B cell (primary cell): ENCODE data around the gene MGA. TPM values are rescaled to one million over a fixed set of nuclear protein-coding genes. Genes with fewer than 3 reads are reported as not detected.

ENCODE experiments used
- ATAC-seq: fragments of 200-7000 bp; cut with Tn5 transposase; one replicate; pipeline ENCODE4 v1.10.0; 2021; ENCODE audit warnings: low read depth, mild to moderate bottlenecking, moderate number of reproducible peaks, moderate library complexity
- CTCF ChIA-PET: fragments of 350-600 bp; sonication (Branson Sonifier 250); formaldehyde crosslinking; loops from one replicate; lab custom pipeline; 2021; ENCODE audit warnings: antibody characterized with exemption, inconsistent platforms; lab: Charles Lee
- POLR2A ChIA-PET: fragments of 350-600 bp; sonication (Branson Sonifier 250); formaldehyde crosslinking; loops from one replicate; lab custom pipeline; 2021; ENCODE audit warnings: antibody characterized with exemption; lab: Charles Lee
- DNase-seq: peaks from one replicate; pipeline ENCODE4 v3.0.0; 2013
- H2AFZ ChIP-seq: 2 replicates; pipeline ENCODE4 v1.6.1; 2012; ENCODE audit warnings: mild to moderate bottlenecking, low read depth, low read length; ENCODE audit not compliant: insufficient read depth, poor library complexity, severe bottlenecking
- H3K27ac ChIP-seq, 2 donors: 1 replicate in 1 of 2; 2 replicates in 1 of 2; pipeline ENCODE4 v1.5.1; 2012 to 2013; ENCODE audit warnings: low read length in 2 of 2, mild to moderate bottlenecking in 2 of 2, moderate library complexity in 1 of 2
- H3K27me3 ChIP-seq, 4 experiments: fragments of 200-600 bp in 1 of 4; sonication (generic) in 1 of 4; replicated peaks in 1 of 4; 1 replicate in 2 of 4; 2 replicates in 2 of 4; pipeline versions ENCODE4 v1.6.1 to v1.7.0; 2013 to 2016; ENCODE audit warnings: low read length in 3 of 4, mild to moderate bottlenecking in 2 of 4, mixed read lengths in 1 of 4, moderate library complexity in 1 of 4; ENCODE audit not compliant: insufficient read depth in 4 of 4, control insufficient read depth in 3 of 4; ENCODE audit errors: control extremely low read depth in 1 of 4
- H3K36me3 ChIP-seq, 2 experiments: replicated peaks in 1 of 2; 1 replicate in 1 of 2; 2 replicates in 1 of 2; pipeline versions ENCODE4 v1.6.1 to v1.7.1; 2013; ENCODE audit warnings: low read length in 1 of 2; ENCODE audit not compliant: insufficient read depth in 2 of 2, control insufficient read depth in 1 of 2; ENCODE audit errors: control extremely low read depth in 1 of 2, extremely low read depth in 1 of 2
- H3K4me1 ChIP-seq, 2 donors: fragments of 200-600 bp in 1 of 2; sonication (generic) in 1 of 2; 1 replicate in 1 of 2; 2 replicates in 1 of 2; pipeline versions ENCODE4 v1.5.1 to v1.6.1; 2013 to 2017; ENCODE audit warnings: low read length in 2 of 2; ENCODE audit not compliant: control insufficient read depth in 2 of 2, insufficient read depth in 2 of 2
- H3K4me2 ChIP-seq: replicated peaks from 2 replicates; pipeline ENCODE3; 2012; ENCODE audit warnings: mild to moderate bottlenecking, low read depth, low read length; ENCODE audit not compliant: poor library complexity, severe bottlenecking
- H3K4me3 ChIP-seq, 5 experiments: fragments of 200-600 bp in 1 of 5; sonication (generic) in 1 of 5; 1 replicate in 3 of 5; 2 replicates in 2 of 5; pipeline versions ENCODE4 v1.5.1 to v1.7.0; 2011 to 2016; ENCODE audit warnings: low read length in 4 of 5, mild to moderate bottlenecking in 4 of 5, low read depth in 2 of 5, control low read depth in 1 of 5, moderate library complexity in 1 of 5; ENCODE audit not compliant: insufficient read depth in 1 of 5; ENCODE audit errors: control extremely low read depth in 1 of 5, extremely low read depth in 1 of 5
- H3K79me2 ChIP-seq: fragments of 200-600 bp; sonication (generic); one replicate; pipeline ENCODE4 v1.6.0; 2016; ENCODE audit warnings: low read length; ENCODE audit not compliant: control insufficient read depth, insufficient read depth
- H3K9ac ChIP-seq: fragments of 200-600 bp; sonication (generic); 2 replicates; pipeline ENCODE4 v1.6.1; 2017; ENCODE audit warnings: mild to moderate bottlenecking, low read length, moderate library complexity
- H3K9me3 ChIP-seq, 3 donors: one replicate each; pipeline versions ENCODE4 v1.6.1 to v1.7.1; 2013; ENCODE audit warnings: low read length in 2 of 3; ENCODE audit not compliant: control insufficient read depth in 2 of 3, insufficient read depth in 1 of 3; ENCODE audit errors: control extremely low read depth in 1 of 3
- H4K20me1 ChIP-seq: 2 replicates; pipeline ENCODE4 v1.6.0; 2012; ENCODE audit warnings: mild to moderate bottlenecking, low read length; ENCODE audit not compliant: insufficient read depth, control insufficient read depth, poor library complexity, severe bottlenecking
- H3K27ac Mint-ChIP-seq: one replicate; pipeline ENCODE4 v1.8.0; 2021; ENCODE audit warnings: mixed read lengths
- H3K27me3 Mint-ChIP-seq: one replicate; pipeline ENCODE4 v1.8.0; 2021; ENCODE audit warnings: mixed read lengths
- H3K4me1 Mint-ChIP-seq: one replicate; pipeline ENCODE4 v1.8.0; 2021; ENCODE audit warnings: mixed read lengths
- H3K4me3 Mint-ChIP-seq: one replicate; pipeline ENCODE4 v1.8.0; 2021; ENCODE audit warnings: mixed read lengths
- H3K9me3 Mint-ChIP-seq: one replicate; pipeline ENCODE4 v1.8.0; 2022; ENCODE audit warnings: mixed read lengths; ENCODE audit not compliant: insufficient read depth
- EZH2 ChIP-seq: IDR thresholded peaks from 2 replicates; pipeline ENCODE4 v1.6.1; 2012; ENCODE audit warnings: borderline replicate concordance, low read depth, mild to moderate bottlenecking, moderate library complexity, low read length; ENCODE audit not compliant: insufficient read depth, poor library complexity, severe bottlenecking
- WGBS: methylation state at CpG from one replicate; pipeline ENCODE4 v1.1.5; 2013; ENCODE audit warnings: missing lambda C conversion rate; ENCODE audit not compliant: insufficient coverage; 5-methylcytosine and 5-hydroxymethylcytosine counted together
- intact Hi-C: fragments of 100-400 bp; cut with micrococcal nuclease; formaldehyde crosslinking; loops from one replicate; pipeline ENCODE4 v1.10.0; 2022
- polyA plus RNA-seq: library from polyadenylated mRNA; depleted of rRNA; stranded (reverse); fragments of >200 nt; gene quantifications from 2 replicates; pipeline ENCODE4 v1.2.3, GENCODE V29; 2012
- total RNA-seq, 2 donors: library from RNA; stranded (reverse); fragments of 120-200 nt in 1 of 2; gene quantifications; 1 replicate in 1 of 2; 2 replicates in 1 of 2; pipeline versions ENCODE4 v1.2.3 to v1.2.4, GENCODE V29; 2013 to 2022
- TF ChIP-seq, protein P1 (sequence below): fragments of 200-600 bp; IDR thresholded peaks from one replicate; pipeline ENCODE4 v1.8.0; 2022; ENCODE audit warnings: antibody characterized with exemption, mild to moderate bottlenecking

The MGA gene
- total and polyA plus RNA-seq, 2 donors (not counting 1 experiment from before 2014, with no cell fraction given): 5.4 to 79.7 TPM

DNA sequence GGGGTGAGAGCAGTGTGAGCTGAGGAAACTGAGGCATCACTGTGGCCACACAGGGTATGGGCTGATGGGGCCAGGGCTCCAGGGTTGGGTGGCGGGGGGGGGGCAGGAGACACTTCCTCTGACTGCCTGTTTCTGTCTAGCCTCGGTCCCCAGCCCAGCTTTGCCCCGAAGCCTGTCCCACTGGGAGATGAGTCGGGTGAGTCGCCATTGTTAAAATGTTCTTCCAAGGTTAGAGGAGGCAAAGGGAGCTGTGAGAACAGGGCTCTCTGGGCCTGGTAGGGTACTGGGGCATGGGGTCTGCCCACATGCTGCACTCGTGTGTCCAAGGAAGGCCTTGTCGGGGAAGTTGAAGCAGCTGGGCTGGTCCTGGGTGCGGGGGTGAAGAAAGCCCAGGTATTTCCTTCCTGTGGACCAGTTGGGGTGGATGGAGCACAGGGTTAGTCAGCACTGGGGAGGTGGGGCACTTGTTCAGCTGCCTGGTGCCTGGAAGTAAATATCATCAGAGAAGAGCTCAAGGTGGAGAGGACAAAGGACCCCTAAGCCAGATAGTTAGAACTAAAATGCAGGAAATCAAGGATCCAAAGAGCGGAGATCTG, 159.3 kb downstream of the MGA start:
- DNase-seq (no peak), ATAC-seq (no peak)
- no peaks in the 10 kb centered on the region for H3K27me3 ChIP-seq
- no peaks in the 10 kb centered on the region for H4K20me1 ChIP-seq
- peaks cover 0 to 45% of the 10 kb centered on the region in 2 experiments for H3K36me3 ChIP-seq
- no peak overlapping the region for H3K4me3 Mint-ChIP-seq
- ChIA-PET POLR2A (no interaction called here), CTCF (interaction anchor here (0.7 to 7.1 kb wide), 5 partner anchors 7 to 85 kb away, joined by 3 to 38 read pairs (median 4); partner anchors contain the start of gene MAPKBP1)
- no peak overlapping the region for H3K27ac ChIP-seq
- H3K4me1 ChIP-seq: no peaks in the 10 kb centered on the region
- no peak overlapping the region for H2AFZ ChIP-seq
- H3K9me3 Mint-ChIP-seq: no peaks in the 10 kb centered on the region
- H3K4me2 ChIP-seq: no peak overlapping the region
- no peak overlapping the region for H3K4me3 ChIP-seq
- no peak overlapping the region for H3K27ac Mint-ChIP-seq
- no peaks in the 10 kb centered on the region for H3K79me2 ChIP-seq
- no peaks in the 10 kb centered on the region for H3K9me3 ChIP-seq
- TF ChIP-seq, protein P1, sequence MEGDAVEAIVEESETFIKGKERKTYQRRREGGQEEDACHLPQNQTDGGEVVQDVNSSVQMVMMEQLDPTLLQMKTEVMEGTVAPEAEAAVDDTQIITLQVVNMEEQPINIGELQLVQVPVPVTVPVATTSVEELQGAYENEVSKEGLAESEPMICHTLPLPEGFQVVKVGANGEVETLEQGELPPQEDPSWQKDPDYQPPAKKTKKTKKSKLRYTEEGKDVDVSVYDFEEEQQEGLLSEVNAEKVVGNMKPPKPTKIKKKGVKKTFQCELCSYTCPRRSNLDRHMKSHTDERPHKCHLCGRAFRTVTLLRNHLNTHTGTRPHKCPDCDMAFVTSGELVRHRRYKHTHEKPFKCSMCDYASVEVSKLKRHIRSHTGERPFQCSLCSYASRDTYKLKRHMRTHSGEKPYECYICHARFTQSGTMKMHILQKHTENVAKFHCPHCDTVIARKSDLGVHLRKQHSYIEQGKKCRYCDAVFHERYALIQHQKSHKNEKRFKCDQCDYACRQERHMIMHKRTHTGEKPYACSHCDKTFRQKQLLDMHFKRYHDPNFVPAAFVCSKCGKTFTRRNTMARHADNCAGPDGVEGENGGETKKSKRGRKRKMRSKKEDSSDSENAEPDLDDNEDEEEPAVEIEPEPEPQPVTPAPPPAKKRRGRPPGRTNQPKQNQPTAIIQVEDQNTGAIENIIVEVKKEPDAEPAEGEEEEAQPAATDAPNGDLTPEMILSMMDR: no peak
- TF ChIP-seq EZH2: no peak
- no peaks in the 10 kb centered on the region for H3K4me1 Mint-ChIP-seq
- H3K9ac ChIP-seq: no peak overlapping the region
- no peaks in the 10 kb centered on the region for H3K27me3 Mint-ChIP-seq
- 93% methylated on average over 9 of the region's 9 CpGs for WGBS
- intact Hi-C loops: no loop called here

DNA sequence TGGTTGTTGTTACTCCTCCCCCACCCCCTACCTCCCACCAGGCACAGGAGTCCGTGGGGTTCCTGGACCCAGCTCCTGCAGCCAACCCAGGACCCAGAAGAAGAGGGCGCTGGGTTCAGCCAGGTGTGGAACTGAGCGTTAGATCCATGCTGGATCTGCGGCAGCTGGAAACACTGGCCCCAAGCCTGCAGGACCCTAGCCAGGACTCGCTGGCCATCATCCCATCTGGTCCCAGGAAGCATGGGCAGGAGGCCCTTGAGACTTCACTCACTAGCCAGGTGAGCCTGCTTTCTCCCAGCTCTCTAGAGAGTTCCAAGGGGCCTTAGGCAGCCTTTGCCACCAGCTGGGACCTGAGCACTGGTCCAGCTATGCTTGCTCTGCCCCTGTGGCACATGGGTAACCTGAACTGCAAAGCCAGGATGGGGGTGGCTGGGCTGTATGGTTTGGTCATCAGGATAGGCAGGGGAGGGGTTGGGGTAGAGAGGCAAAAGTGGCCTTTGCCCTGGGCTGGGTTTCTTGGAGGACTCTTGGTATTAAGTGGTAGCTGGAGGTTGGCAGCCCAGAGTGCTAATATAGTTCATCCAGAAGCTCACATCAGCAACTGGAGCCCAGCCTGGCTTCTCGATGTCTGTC, 160.7 kb downstream of the MGA start:
- Mint-ChIP-seq H3K4me1 (no peaks in the 10 kb centered on the region), H3K27me3 (no peaks in the 10 kb centered on the region), H3K9me3 (no peaks in the 10 kb centered on the region), H3K4me3 (no peak overlapping the region), H3K27ac (no peak overlapping the region)
- Histone ChIP-seq H3K27me3 (no peaks in the 10 kb centered on the region), H3K27ac (no peak overlapping the region), H3K4me1 (no peaks in the 10 kb centered on the region), H3K9me3 (no peaks in the 10 kb centered on the region), H3K4me3 (no peak overlapping the region), H3K9ac (no peak overlapping the region), H3K4me2 (no peak overlapping the region), H3K36me3 (peaks cover 0 to 40% of the 10 kb centered on the region in 2 experiments), H3K79me2 (no peaks in the 10 kb centered on the region), H4K20me1 (no peaks in the 10 kb centered on the region), H2AFZ (no peak overlapping the region)
- ChIA-PET POLR2A (no interaction called here), CTCF (interaction anchor here (0.8 to 7.1 kb wide), 3 partner anchors 9 to 82 kb away, joined by 3 to 38 read pairs (median 13); partner anchors contain the start of gene MAPKBP1)
- intact Hi-C loops: no loop called here
- ATAC-seq: no peak
- WGBS: over 99% methylated on average over 6 of the region's 6 CpGs
- TF ChIP-seq, protein P1: no peak
- no peak for DNase-seq
